Measurements from ENCODE around the gene LRMDA. TPM values are rescaled to one million over a fixed set of nuclear protein-coding genes. Genes with fewer than 3 reads are reported as not detected.

The LRMDA gene
- polyA plus RNA-seq, 3 donors: 39.8 to 59.6 (median 56.4) TPM

GRCh38 chr10:75417522-75417927 lies 13.9 kb upstream of the LRMDA start:
- Histone ChIP-seq H3K4me2 (replicated peaks; ENCODE audit: extremely low read depth, low read length, poor library complexity, severe bottlenecking) (no peak overlapping the region), H3K27me3 (ENCODE audit: control insufficient read depth in 2 of 2, insufficient read depth in 2 of 2, low read length in 2 of 2) (no peaks in the 10 kb centered on the region), H3K36me3 (replicated peaks in 1 of 2; ENCODE audit: control insufficient read depth in 1 of 2, insufficient read depth in 2 of 2, low read length in 2 of 2) (no peaks in the 10 kb centered on the region), H3K9ac (ENCODE audit: insufficient read depth, low read length, poor library complexity, severe bottlenecking) (no peak overlapping the region), H3K27ac (ENCODE audit: low read depth in 1 of 2, low read length in 2 of 2) (no peak overlapping the region), H3K79me2 (ENCODE audit: insufficient read depth, low read length) (no peaks in the 10 kb centered on the region), H3K9me3 (replicated peaks in 1 of 2; ENCODE audit: control insufficient read depth in 1 of 2, insufficient read depth in 1 of 2, low read length in 2 of 2) (no peaks in the 10 kb centered on the region), H4K20me1 (ENCODE audit: insufficient read depth, low read length) (no peaks in the 10 kb centered on the region), H2AFZ (ENCODE audit: insufficient read depth, low read depth, low read length, poor library complexity, severe bottlenecking) (no peak overlapping the region), H3K4me1 (ENCODE audit: control insufficient read depth in 1 of 2, insufficient read depth in 2 of 2, low read length in 2 of 2) (no peaks in the 10 kb centered on the region), H3K4me3 (replicated peaks in 1 of 3; ENCODE audit: low read depth in 2 of 3, low read length in 3 of 3) (no peak overlapping the region)
- H3K27ac Mint-ChIP-seq: no peak overlapping the region
- TF ChIP-seq CTCF (IDR thresholded peaks at IDR 0.05): no peak
- no peaks in the 10 kb centered on the region for H3K9me3 Mint-ChIP-seq
- H3K4me3 Mint-ChIP-seq: no peak overlapping the region
- no peaks in the 10 kb centered on the region for H3K36me3 Mint-ChIP-seq
- no peaks in the 10 kb centered on the region for H3K4me1 Mint-ChIP-seq
- intact Hi-C loops (cut with micrococcal nuclease): no loop called here
- no CpG with 5 or more reads among the region's 5 CpGs for WGBS (ENCODE audit: insufficient coverage)
- H3K27me3 Mint-ChIP-seq (ENCODE audit: low read depth in 3 of 3): peaks cover 7 to 12% (median 8%) of the 10 kb centered on the region in 3 donors
- no peak for DNase-seq

DNA sequence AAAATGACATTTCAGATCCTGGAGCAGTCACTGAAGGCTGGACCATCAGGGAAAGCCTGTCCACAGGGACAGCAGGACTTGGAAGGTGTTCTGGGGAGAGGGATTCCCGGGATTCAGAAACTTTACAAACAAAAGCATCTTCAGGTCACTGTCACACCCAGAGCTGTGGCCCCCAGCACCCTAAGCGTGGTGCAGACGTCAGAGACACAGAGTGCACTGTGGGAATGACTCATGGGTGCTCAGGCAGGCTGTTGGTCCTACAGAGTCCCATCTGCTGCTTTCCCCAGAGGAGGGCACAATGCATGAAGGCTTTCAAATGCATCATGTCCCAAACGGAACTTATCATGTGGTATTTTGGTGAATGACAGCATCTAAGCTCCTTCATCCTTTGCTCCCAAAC lies 13.1 kb upstream of the LRMDA start:
- Histone ChIP-seq H3K27me3 (ENCODE audit: control insufficient read depth in 2 of 2, insufficient read depth in 2 of 2, low read length in 2 of 2) (no peaks in the 10 kb centered on the region), H3K36me3 (replicated peaks in 1 of 2; ENCODE audit: control insufficient read depth in 1 of 2, insufficient read depth in 2 of 2, low read length in 2 of 2) (no peaks in the 10 kb centered on the region), H2AFZ (ENCODE audit: insufficient read depth, low read depth, low read length, poor library complexity, severe bottlenecking) (no peak overlapping the region), H4K20me1 (ENCODE audit: insufficient read depth, low read length) (no peaks in the 10 kb centered on the region), H3K4me1 (ENCODE audit: control insufficient read depth in 1 of 2, insufficient read depth in 2 of 2, low read length in 2 of 2) (no peaks in the 10 kb centered on the region), H3K4me3 (replicated peaks in 1 of 3; ENCODE audit: low read depth in 2 of 3, low read length in 3 of 3) (no peak overlapping the region), H3K79me2 (ENCODE audit: insufficient read depth, low read length) (no peaks in the 10 kb centered on the region), H3K4me2 (replicated peaks; ENCODE audit: extremely low read depth, low read length, poor library complexity, severe bottlenecking) (no peak overlapping the region), H3K27ac (ENCODE audit: low read depth in 1 of 2, low read length in 2 of 2) (no peak overlapping the region), H3K9ac (ENCODE audit: insufficient read depth, low read length, poor library complexity, severe bottlenecking) (no peak overlapping the region), H3K9me3 (replicated peaks in 1 of 2; ENCODE audit: control insufficient read depth in 1 of 2, insufficient read depth in 1 of 2, low read length in 2 of 2) (no peaks in the 10 kb centered on the region)
- H3K4me1 Mint-ChIP-seq: no peaks in the 10 kb centered on the region
- H3K27me3 Mint-ChIP-seq (ENCODE audit: low read depth in 3 of 3): peaks cover 7 to 11% (median 9%) of the 10 kb centered on the region in 3 donors
- H3K4me3 Mint-ChIP-seq: no peak overlapping the region
- intact Hi-C loops (cut with micrococcal nuclease): no loop called here
- TF ChIP-seq CTCF (IDR thresholded peaks at IDR 0.05): no peak
- no peaks in the 10 kb centered on the region for H3K9me3 Mint-ChIP-seq
- H3K36me3 Mint-ChIP-seq: no peaks in the 10 kb centered on the region
- WGBS (ENCODE audit: insufficient coverage): 82% methylated on average over 2 of the region's 4 CpGs
- H3K27ac Mint-ChIP-seq: peak overlapping the region in 2 of 7 donors; percentile 21 to 26
- DNase-seq: no peak

All from CD14-positive monocyte (primary cell).